PC-9 (cell line): ENCODE measurements around the gene ANKRD33B. TPM values are rescaled to one million over a fixed set of nuclear protein-coding genes. Genes with fewer than 3 reads are reported as not detected.

Source experiments
- BruUV-seq: library from RNA; stranded (reverse); fragments of 400-500 nt; replicated peaks from 2 replicates; lab custom pipeline; 2021; lab: Mats Ljungman, UMichigan
- CTCF ChIA-PET: fragments of 300-600 bp; sonication (Branson Sonifier 250); formaldehyde crosslinking; loops from one replicate; lab custom pipeline; 2022; ENCODE audit warnings: antibody characterized with exemption; lab: Charles Lee
- POLR2A ChIA-PET: fragments of 300-600 bp; sonication (Branson Sonifier 250); formaldehyde crosslinking; loops from one replicate; lab custom pipeline; 2022; ENCODE audit warnings: antibody characterized with exemption; ENCODE audit not compliant: unreplicated experiment; lab: Charles Lee
- DNase-seq, 2 experiments: peaks; one replicate each; pipeline versions ENCODE4 v3.0.0 to v3.0.0-alpha.2; 2015 to 2022; ENCODE audit warnings: mixed read lengths in 1 of 2
- H2AFZ ChIP-seq: fragments of 200-600 bp; sonication (generic); 2 replicates; pipeline ENCODE4 v1.8.1; 2017; ENCODE audit warnings: antibody characterized with exemption
- H3F3A ChIP-seq: fragments of 200-600 bp; sonication (generic); 2 replicates; pipeline ENCODE4 v1.8.1; 2017; ENCODE audit warnings: antibody characterized with exemption, mild to moderate bottlenecking, low read depth; ENCODE audit not compliant: insufficient read depth
- H3K27ac ChIP-seq: fragments of 200-600 bp; sonication (generic); 2 replicates; pipeline ENCODE4 v1.6.1; 2016; ENCODE audit warnings: mixed run types
- H3K27me3 ChIP-seq: fragments of 200-600 bp; sonication (generic); 2 replicates; pipeline ENCODE4 v1.6.1; 2016; ENCODE audit warnings: low read depth, mixed run types; ENCODE audit not compliant: insufficient read depth
- H3K36me3 ChIP-seq: fragments of 200-600 bp; sonication (generic); 2 replicates; pipeline ENCODE4 v1.6.1; 2016; ENCODE audit warnings: low read depth, mixed run types
- H3K4me1 ChIP-seq: fragments of 200-600 bp; sonication (generic); replicated peaks from 2 replicates; pipeline ENCODE4 v1.6.1; 2016; ENCODE audit warnings: mixed run types; ENCODE audit not compliant: insufficient read depth
- H3K4me2 ChIP-seq: fragments of 200-600 bp; sonication (generic); 2 replicates; pipeline ENCODE4 v1.6.1; 2017; ENCODE audit warnings: mixed run types
- H3K4me3 ChIP-seq: fragments of 200-600 bp; sonication (generic); 2 replicates; pipeline ENCODE4 v1.6.1; 2016; ENCODE audit warnings: mixed run types
- H3K79me2 ChIP-seq: fragments of 200-600 bp; sonication (generic); 2 replicates; pipeline ENCODE4 v1.6.1; 2017; ENCODE audit warnings: low read depth, mixed run types
- H3K9me2 ChIP-seq: fragments of 200-600 bp; sonication (generic); 2 replicates; pipeline ENCODE4 v1.8.1; 2017; ENCODE audit warnings: mild to moderate bottlenecking; ENCODE audit not compliant: insufficient read depth
- H3K9me3 ChIP-seq: fragments of 200-600 bp; sonication (generic); 2 replicates; pipeline ENCODE4 v1.8.1; 2016; ENCODE audit warnings: low read depth; ENCODE audit not compliant: insufficient read depth
- H4K20me1 ChIP-seq: fragments of 200-600 bp; sonication (generic); 2 replicates; pipeline ENCODE4 v1.8.1; 2017; ENCODE audit not compliant: insufficient read depth
- CTCF ChIP-seq: fragments of 200-600 bp; sonication (generic); conservative IDR thresholded peaks from 2 replicates; pipeline ENCODE4 v1.6.1; 2017; ENCODE audit warnings: mixed run types, antibody characterized with exemption, mild to moderate bottlenecking, moderate library complexity
- EZH2 ChIP-seq: fragments of 200-600 bp; sonication (generic); IDR thresholded peaks from 2 replicates; pipeline ENCODE4 v1.8.0; 2017; ENCODE audit warnings: antibody characterized with exemption, low read depth
- intact Hi-C: fragments of 100-400 bp; cut with micrococcal nuclease; formaldehyde crosslinking; loops from one replicate; pipeline ENCODE4 v1.10.0; 2022; ENCODE audit not compliant: unreplicated experiment
- total RNA-seq: library from RNA; stranded (reverse); gene quantifications from 2 replicates; pipeline ENCODE4 v1.2.3, GENCODE V29; 2021

ANKRD33B gene
- total RNA-seq, 1 experiment from 2014 or later: 32.1 TPM

GRCh38 chr5:10536931-10537579 lies 26.8 kb upstream of the ANKRD33B start:
- no peaks in the 10 kb centered on the region for H3F3A ChIP-seq
- H3K36me3 ChIP-seq: no peaks in the 10 kb centered on the region
- intact Hi-C loops: no loop called here
- H2AFZ ChIP-seq: no peak overlapping the region
- no peak overlapping the region for H3K4me3 ChIP-seq
- TF ChIP-seq CTCF: no peak
- no peak for TF ChIP-seq EZH2
- H3K27me3 ChIP-seq: no peaks in the 10 kb centered on the region
- POLR2A ChIA-PET: no interaction called here
- H3K79me2 ChIP-seq: no peaks in the 10 kb centered on the region
- H3K27ac ChIP-seq: no peak overlapping the region
- no peaks in the 10 kb centered on the region for H4K20me1 ChIP-seq
- no TSS peak for BruUV-seq
- H3K9me2 ChIP-seq: no peaks in the 10 kb centered on the region
- H3K9me3 ChIP-seq: no peaks in the 10 kb centered on the region
- no peak overlapping the region for H3K4me2 ChIP-seq
- CTCF ChIA-PET: no interaction called here
- 0 out of 2 replicates have a peak, but pooled peaks cover 7% of the 10 kb centered on the region for H3K4me1 ChIP-seq
- DNase-seq: no peak

GRCh38 chr5:10537624-10538023 lies 26.2 kb upstream of the ANKRD33B start:
- Histone ChIP-seq H4K20me1 (no peaks in the 10 kb centered on the region), H3K79me2 (no peaks in the 10 kb centered on the region), H3K27me3 (no peaks in the 10 kb centered on the region), H3K4me2 (no peak overlapping the region), H3K27ac (no peak overlapping the region), H3K9me3 (no peaks in the 10 kb centered on the region), H2AFZ (no peak overlapping the region), H3K9me2 (no peaks in the 10 kb centered on the region), H3F3A (no peaks in the 10 kb centered on the region), H3K36me3 (no peaks in the 10 kb centered on the region), H3K4me3 (no peak overlapping the region), H3K4me1 (0 out of 2 replicates have a peak, but pooled peaks cover 2% of the 10 kb centered on the region)
- no peak for TF ChIP-seq EZH2
- no TSS peak for BruUV-seq
- POLR2A ChIA-PET: no interaction called here
- CTCF ChIA-PET: no interaction called here
- DNase-seq: no peak
- intact Hi-C loops: no loop called here

GRCh38 chr5:10538103-10538788 lies 25.6 kb upstream of the ANKRD33B start:
- Histone ChIP-seq H3K79me2 (no peaks in the 10 kb centered on the region), H3F3A (no peaks in the 10 kb centered on the region), H3K27ac (no peak overlapping the region), H3K36me3 (no peaks in the 10 kb centered on the region), H3K4me3 (no peak overlapping the region), H4K20me1 (no peaks in the 10 kb centered on the region), H2AFZ (no peak overlapping the region), H3K4me1 (no peaks in the 10 kb centered on the region), H3K27me3 (no peaks in the 10 kb centered on the region), H3K9me3 (no peaks in the 10 kb centered on the region), H3K4me2 (no peak overlapping the region), H3K9me2 (no peaks in the 10 kb centered on the region)
- DNase-seq: no peak
- ChIA-PET CTCF (interaction anchor here (0.7 kb wide), 1 partner anchor 10 kb away, joined by 3 read pairs; no protein-coding TSS in a partner anchor), POLR2A (no interaction called here)
- no TSS peak for BruUV-seq
- intact Hi-C loops: no loop called here
- TF ChIP-seq CTCF (no peak), EZH2 (no peak)
